Measurements from ENCODE around the gene PDIA6.

- TF ChIP-seq CREB5 (CRISPR knock-in tag; IDR thresholded peaks at IDR 0.05; ENCODE audit: low read depth) (no peak), ARNTL (CRISPR knock-in tag; IDR thresholded peaks at IDR 0.05; ENCODE audit: borderline replicate concordance, low read depth) (no peak), ZNF565 (CRISPR knock-in tag; conservative IDR thresholded peaks at IDR 0.05; ENCODE audit: low read depth) (no peak), ZFP3 (CRISPR knock-in tag; IDR thresholded peaks at IDR 0.05) (no peak), ZNF8 (CRISPR knock-in tag; IDR thresholded peaks at IDR 0.05) (no peak), ESRRG (CRISPR knock-in tag; IDR thresholded peaks at IDR 0.05) (no peak), POU6F1 (CRISPR knock-in tag; IDR thresholded peaks at IDR 0.05; ENCODE audit: borderline replicate concordance, low read depth) (no peak), TCF4 (CRISPR knock-in tag; IDR thresholded peaks at IDR 0.05; ENCODE audit: borderline replicate concordance) (no peak), CSDC2 (CRISPR knock-in tag; IDR thresholded peaks at IDR 0.05) (no peak), RARB (CRISPR knock-in tag; IDR thresholded peaks at IDR 0.05) (no peak), ZC3H10 (CRISPR knock-in tag; IDR thresholded peaks at IDR 0.05) (no peak), ZFP30 (CRISPR knock-in tag; IDR thresholded peaks at IDR 0.05) (no peak)
- TF ChIP-seq, protein P1, sequence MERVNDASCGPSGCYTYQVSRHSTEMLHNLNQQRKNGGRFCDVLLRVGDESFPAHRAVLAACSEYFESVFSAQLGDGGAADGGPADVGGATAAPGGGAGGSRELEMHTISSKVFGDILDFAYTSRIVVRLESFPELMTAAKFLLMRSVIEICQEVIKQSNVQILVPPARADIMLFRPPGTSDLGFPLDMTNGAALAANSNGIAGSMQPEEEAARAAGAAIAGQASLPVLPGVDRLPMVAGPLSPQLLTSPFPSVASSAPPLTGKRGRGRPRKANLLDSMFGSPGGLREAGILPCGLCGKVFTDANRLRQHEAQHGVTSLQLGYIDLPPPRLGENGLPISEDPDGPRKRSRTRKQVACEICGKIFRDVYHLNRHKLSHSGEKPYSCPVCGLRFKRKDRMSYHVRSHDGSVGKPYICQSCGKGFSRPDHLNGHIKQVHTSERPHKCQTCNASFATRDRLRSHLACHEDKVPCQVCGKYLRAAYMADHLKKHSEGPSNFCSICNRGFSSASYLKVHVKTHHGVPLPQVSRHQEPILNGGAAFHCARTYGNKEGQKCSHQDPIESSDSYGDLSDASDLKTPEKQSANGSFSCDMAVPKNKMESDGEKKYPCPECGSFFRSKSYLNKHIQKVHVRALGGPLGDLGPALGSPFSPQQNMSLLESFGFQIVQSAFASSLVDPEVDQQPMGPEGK (CRISPR knock-in tag; IDR thresholded peaks at IDR 0.05; ENCODE audit: borderline replicate concordance), result no peak
These were observed 1.1 kb downstream of the PDIA6 start for GRCh38 chr2:10811517-10811916.

All from SK-N-SH treated with all-trans-retinoic acid at 6 μM for 48 hours (cell line).